Measurements from ENCODE around the gene ZNF219.

The ZNF219 gene

DNA sequence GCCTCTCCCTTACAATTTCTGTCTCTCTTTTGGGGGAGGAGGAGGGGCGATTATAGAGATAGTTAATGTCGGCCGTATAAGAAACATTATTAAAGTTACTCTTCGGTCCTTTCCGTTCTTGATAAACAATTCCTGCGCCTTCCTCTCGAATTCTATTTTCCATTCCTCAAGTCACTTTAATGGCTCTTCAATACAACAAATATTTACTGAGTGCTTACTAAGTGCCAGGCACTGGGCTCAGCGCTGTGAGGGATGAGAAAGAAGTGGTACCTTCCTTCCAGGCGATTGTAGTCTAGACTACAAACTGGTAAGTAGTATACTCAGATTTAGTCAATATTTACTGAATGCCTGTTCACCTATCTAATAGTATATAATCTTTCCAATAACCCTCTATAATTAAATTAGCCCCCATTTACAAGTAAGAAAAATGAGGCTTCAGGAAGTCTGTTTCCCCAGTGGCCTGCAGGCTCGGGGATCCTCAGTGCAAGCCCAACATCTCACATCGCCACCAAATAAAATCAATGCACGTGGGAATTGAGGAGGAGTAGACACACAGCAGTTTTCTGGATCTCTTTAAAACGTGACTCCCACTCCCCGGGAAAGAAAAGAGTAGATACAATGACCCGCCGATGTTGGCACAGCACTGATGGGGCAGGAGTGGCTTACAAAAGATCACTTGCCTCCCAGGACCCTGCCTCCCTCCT, 589 bp upstream of the ZNF219 start:
- H3K4me3 ChIP-seq (ENCODE audit: control insufficient read depth, low read depth, low read length) = peak overlapping the region; percentile 60
- DNase-seq (ENCODE audit: low read depth) = no peak
- TF ChIP-seq, protein P1, sequence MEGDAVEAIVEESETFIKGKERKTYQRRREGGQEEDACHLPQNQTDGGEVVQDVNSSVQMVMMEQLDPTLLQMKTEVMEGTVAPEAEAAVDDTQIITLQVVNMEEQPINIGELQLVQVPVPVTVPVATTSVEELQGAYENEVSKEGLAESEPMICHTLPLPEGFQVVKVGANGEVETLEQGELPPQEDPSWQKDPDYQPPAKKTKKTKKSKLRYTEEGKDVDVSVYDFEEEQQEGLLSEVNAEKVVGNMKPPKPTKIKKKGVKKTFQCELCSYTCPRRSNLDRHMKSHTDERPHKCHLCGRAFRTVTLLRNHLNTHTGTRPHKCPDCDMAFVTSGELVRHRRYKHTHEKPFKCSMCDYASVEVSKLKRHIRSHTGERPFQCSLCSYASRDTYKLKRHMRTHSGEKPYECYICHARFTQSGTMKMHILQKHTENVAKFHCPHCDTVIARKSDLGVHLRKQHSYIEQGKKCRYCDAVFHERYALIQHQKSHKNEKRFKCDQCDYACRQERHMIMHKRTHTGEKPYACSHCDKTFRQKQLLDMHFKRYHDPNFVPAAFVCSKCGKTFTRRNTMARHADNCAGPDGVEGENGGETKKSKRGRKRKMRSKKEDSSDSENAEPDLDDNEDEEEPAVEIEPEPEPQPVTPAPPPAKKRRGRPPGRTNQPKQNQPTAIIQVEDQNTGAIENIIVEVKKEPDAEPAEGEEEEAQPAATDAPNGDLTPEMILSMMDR (IDR thresholded peaks at IDR 0.05; ENCODE audit: control insufficient read depth, insufficient read depth, low read depth, low read length, missing control alignments) = no peak

DNA sequence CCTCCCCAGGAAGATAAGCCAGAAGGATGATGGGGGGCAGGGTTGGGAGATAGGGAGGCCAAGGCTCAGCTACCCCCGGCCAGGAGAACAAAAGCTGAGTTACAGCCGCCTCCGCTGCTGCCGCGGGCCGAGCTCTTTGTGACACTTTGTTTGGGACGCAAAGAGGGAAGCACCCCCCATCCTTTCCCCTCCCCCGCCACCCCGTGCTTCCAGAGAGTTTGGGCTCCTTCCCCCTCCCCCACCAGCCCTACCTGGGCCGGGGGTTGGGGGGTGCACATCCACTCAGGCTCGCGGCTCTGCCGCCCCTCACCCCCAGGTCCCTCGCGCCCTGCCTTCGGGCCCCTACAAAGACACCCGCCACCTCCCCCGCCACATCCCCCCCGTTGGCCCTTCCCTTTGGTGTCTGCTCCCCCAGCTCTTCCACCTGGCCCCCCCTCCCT, 799 bp downstream of the ZNF219 start:
- H3K4me3 ChIP-seq (ENCODE audit: control insufficient read depth, low read depth, low read length) = peak overlapping the region; percentile 5; the same call in 1 of the 2 replicates
- DNase-seq (ENCODE audit: low read depth) = no peak

DNA sequence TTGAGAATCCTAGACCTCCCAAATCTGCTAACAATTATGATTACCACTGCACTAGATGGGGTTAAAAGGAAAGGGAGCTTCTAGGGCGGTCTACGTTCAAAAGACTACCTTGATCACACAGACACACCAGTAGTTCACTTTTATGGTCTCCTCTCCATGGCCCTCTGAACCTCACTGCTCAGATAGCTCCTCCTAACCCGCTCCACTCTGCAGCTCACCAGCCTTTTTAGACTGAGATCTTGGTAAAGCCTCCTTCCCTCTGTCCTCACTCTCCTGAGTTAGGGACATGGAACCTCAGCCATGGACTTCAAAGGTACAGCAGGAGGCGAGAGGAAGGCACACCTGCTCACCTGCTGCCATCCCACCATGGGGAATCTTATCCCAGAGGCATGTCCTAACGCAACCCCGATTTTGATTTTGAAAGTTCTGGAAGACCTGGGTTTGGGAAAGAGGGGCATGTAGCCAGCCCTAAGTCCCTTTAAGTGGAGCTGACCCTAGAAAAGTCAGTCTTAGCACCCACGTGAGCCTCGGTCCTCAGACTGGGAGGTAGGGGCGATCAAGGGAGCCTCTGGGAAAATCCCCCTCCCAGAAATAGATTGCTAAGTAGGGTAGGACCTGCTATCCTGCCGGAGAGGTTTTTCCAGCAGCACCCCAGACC, 1.3 kb downstream of the ZNF219 start:
- TF ChIP-seq, protein P1 (IDR thresholded peaks at IDR 0.05; ENCODE audit: control insufficient read depth, insufficient read depth, low read depth, low read length, missing control alignments) = no peak
- peak overlapping the region; percentile 5; the same call in 1 of the 2 replicates for H3K4me3 ChIP-seq (ENCODE audit: control insufficient read depth, low read depth, low read length)
- DNase-seq (ENCODE audit: low read depth) = no peak

More for the DNA sequence above, 799 bp downstream of the ZNF219 start:
- TF ChIP-seq, protein P1 (IDR thresholded peaks at IDR 0.05; ENCODE audit: control insufficient read depth, insufficient read depth, low read depth, low read length, missing control alignments) = no peak

DNA sequence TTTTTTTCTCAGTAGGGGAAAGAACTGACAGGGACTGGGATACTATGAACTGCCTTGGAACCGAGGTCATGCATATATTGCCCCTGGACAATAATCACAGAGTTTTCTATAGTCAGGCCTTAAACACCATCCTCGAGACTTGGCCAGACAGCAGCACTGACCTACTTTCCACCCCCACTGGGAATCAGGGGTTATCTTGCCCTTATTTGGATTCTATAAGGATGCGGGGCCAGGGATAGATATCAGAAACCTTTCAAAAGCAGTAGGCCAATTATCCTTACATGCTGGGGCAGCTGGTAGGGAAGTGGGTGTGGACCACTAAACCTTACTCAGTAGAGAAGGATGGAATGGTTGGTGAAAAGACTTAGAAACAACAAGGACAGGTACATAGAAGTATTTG, 2.0 kb downstream of the ZNF219 start:
- TF ChIP-seq, protein P1 (IDR thresholded peaks at IDR 0.05; ENCODE audit: control insufficient read depth, insufficient read depth, low read depth, low read length, missing control alignments) = no peak
- DNase-seq (ENCODE audit: low read depth) = no peak
- no peak overlapping the region for H3K4me3 ChIP-seq (ENCODE audit: control insufficient read depth, low read depth, low read length)

DNA sequence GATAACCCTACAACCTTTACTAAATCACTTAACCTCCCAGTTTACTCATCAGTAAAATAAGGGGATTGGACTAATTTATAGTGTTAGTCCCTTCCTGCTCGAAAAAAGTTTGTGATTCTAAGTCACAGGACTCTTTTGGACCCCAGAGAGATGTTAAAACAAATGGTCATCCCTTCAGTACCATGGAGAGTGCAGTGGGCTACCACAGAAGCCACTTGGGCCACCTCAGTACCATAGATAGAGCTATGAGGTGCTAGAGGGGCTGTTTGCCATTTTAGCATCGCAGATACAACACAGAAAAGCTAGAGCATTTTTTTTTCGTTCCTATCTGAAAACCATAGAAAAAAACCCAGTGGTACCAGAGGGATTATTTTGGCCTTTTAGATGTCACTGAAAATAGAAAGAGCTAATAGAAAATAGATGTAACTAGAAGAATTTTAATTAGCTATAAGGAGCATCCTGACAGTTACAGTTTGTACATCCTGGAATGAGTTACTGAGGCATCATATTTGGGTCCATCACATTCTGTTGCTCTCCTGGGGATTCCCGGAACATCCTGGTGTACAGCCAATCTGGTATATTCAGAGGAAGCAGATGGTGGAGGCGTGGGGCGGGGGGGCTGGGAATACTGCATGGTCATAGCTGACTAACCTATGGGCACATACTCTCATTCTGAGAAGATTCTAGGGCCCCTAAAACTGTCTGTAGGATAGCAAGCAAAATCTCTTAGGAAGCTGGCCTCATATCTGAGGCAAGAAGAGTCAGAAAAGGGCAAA, 2.8 kb downstream of the ZNF219 start:
- TF ChIP-seq, protein P1 (IDR thresholded peaks at IDR 0.05; ENCODE audit: control insufficient read depth, insufficient read depth, low read depth, low read length, missing control alignments) = no peak
- no peak for DNase-seq (ENCODE audit: low read depth)
- no peak overlapping the region for H3K4me3 ChIP-seq (ENCODE audit: control insufficient read depth, low read depth, low read length)

Measured in AG09309 (cell line).